Choroid plexus epithelial cell (primary cell): ENCODE results near the gene FRMD5.

Experiments
- DNase-seq: peaks from one replicate; pipeline ENCODE4 v3.0.0-alpha.2; 2010; ENCODE audit warnings: low read depth
- H3K4me3 ChIP-seq: 2 replicates; pipeline ENCODE4 v1.5.1; 2011; ENCODE audit warnings: low read depth, mild to moderate bottlenecking, control low read depth, low read length, moderate library complexity
- CTCF ChIP-seq: conservative IDR thresholded peaks from 2 replicates; pipeline ENCODE4 v1.5.1; 2011; ENCODE audit warnings: low read depth, mild to moderate bottlenecking, control low read depth, inconsistent platforms, low read length, moderate library complexity

FRMD5 gene

GRCh38 chr15:43881944-43882343 lies 313.1 kb downstream of the FRMD5 start:
- TF ChIP-seq CTCF = peak; percentile 67
- H3K4me3 ChIP-seq = no peak overlapping the region
- peak; percentile 13 for DNase-seq

GRCh38 chr15:43881245-43881644 lies 313.8 kb downstream of the FRMD5 start:
- no peak overlapping the region for H3K4me3 ChIP-seq
- no peak for DNase-seq
- no peak for TF ChIP-seq CTCF

GRCh38 chr15:43880406-43881194 lies 314.5 kb downstream of the FRMD5 start:
- DNase-seq = peak; percentile 17
- H3K4me3 ChIP-seq = no peak overlapping the region
- TF ChIP-seq CTCF = no peak

GRCh38 chr15:43879386-43880355 lies 315.4 kb downstream of the FRMD5 start:
- no peak for DNase-seq
- no peak overlapping the region for H3K4me3 ChIP-seq
- TF ChIP-seq CTCF = no peak

GRCh38 chr15:43878446-43878845 lies 316.6 kb downstream of the FRMD5 start:
- no peak for TF ChIP-seq CTCF
- no peak overlapping the region for H3K4me3 ChIP-seq

GRCh38 chr15:43877371-43877770 lies 317.7 kb downstream of the FRMD5 start:
- DNase-seq = no peak

More at GRCh38 chr15:43878446-43878845, 316.6 kb downstream of the FRMD5 start:
- DNase-seq = no peak

More at GRCh38 chr15:43877371-43877770, 317.7 kb downstream of the FRMD5 start:
- no peak overlapping the region for H3K4me3 ChIP-seq
- no peak for TF ChIP-seq CTCF
